GM19035 (cell line): ENCODE data around the gene RNF34.
A peak's percentile ranks its signal among the peaks of the same experiment; 100 is the strongest.

Experiments used
- ATAC-seq: cut with Tn5 transposase; IDR thresholded peaks from one replicate; pipeline ENCODE4 v1.9.1; 2021; ENCODE audit not compliant: unreplicated experiment

Gene RNF34

DNA sequence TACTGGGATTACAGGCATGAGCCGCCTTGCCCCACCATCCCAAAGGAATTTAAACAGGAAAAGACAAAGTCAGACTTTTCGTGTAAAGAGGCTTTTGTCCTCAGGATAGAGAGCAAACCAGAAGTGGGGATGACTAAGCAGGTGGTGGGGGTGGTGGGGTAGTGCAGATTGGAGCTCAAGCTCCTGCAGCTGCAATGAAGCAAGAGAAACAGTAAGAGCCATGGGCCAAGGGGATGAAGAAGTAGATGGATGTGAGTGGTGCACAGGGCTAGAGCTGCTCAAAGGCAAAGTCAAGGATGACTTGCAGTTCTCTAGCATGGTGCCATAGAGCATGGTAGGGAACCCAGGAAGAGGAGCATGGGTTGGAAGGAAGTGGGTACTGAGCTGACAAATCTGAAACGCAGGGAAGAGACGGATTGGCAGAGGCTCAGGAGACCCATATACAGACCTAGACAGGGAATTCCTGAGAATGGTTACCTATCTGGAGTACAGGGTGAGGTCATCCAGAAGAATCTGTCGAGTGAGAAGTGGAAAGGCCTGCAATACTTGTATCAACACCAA is 11.4 kb upstream of the RNF34 start:
- ATAC-seq, result no peak

DNA sequence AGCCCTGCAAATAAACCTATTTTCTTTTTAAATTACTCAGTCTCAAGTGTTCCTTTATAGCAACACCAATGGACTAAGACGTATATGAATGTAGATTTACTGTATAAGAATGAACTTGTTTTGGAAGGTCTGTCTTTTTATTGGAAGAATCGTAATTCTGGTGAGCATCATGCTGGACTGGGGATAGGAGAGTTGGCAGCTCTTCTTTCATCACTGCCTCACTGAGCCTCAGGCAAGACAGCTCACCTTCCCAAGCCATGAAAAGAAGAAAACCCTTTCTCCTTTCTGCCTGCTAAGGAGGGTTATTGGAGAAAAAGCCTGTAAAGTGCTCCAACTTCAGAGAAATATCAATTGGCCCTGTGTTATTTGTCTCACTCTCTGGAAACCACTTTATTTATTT is 9.1 kb upstream of the RNF34 start:
- no peak for ATAC-seq

DNA sequence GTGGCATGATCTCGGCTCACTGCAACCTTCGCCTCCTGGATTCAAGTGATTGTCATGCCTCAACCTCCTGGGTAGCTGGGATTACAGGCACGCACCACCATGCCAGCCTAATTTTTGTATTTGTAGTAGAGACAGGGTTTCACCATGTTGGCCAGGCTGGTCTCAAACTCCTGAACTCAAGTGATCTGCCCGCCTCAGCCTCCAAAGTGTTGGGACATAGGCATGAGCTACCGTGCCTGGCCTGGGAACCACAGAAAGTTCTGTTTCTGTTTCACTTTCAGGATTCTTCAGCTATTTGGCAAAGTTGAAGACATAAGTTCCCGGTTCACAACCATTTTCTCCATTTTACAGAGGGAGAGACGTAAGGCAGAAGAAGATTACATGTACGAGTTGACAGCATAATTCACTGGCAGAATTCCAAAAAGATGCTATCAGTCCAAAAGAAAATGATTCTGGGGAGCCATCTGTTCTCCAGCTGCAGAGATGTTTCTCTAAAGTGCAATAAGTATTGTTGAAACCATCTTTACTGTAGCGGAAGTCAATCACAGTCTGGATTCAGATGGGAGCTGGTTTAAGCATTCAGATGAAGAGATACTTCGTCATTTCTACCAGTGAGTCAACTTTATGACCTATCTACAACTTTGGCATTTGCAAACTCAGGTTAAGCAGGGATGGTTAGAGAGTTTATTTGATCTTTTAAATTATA is 8.1 kb upstream of the RNF34 start:
- ATAC-seq, result no peak

DNA sequence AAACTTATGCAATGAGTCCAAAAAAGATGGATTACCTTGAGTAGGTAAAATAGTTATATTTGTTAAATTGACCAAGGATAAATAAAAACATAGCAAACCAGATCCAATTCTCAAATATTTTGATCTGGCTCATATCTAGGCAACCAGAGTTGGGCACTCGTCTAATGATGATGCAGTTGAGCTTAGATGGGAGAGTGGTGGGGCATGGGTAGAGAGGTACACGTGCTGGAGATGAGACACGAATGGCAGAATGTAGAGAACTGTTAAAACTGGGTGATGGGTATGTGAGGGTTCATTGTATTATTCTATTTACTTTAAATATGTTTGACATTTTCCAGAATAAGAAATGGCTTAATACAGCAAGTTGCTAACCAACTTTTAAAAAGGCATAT is 7.6 kb upstream of the RNF34 start:
- ATAC-seq, result no peak

DNA sequence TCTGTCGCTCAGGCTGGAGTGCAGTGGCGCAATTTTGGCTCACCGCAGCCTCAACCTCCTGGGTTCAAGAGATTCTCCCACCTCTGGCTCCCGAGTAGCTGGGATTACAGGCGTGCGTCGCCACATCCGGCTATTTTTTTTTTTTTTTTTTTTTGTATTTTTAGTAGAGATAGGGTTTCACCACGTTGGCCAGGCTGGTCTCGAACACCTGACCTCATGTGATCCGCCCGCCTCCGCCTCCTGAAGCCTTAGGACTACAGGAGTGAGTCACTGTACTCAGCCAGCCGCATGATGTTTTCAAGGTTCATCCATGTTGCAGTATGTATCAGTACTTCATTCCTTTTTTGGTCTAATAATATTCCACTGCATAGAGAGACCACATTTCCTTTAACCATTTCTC is 2.4 kb upstream of the RNF34 start:
- ATAC-seq, result no peak

DNA sequence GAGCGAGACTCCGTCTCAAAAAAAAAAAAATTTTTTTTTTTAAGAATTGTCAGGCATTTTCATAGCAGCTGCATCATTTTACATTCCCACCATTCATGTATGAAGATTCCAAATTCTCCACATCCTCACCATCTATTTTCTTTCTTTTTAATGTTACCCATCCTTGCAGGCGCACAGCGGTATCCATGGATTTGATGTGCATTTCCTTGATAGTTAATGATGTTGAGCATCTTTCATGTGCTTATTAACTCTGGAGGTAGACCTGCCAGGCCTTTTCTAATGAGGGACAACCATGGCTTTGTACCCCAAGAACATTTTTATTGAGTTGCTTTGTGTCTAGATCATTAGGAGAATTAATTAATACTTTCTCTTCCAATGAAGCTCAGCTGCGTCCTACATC is 1.6 kb upstream of the RNF34 start:
- no peak for ATAC-seq

DNA sequence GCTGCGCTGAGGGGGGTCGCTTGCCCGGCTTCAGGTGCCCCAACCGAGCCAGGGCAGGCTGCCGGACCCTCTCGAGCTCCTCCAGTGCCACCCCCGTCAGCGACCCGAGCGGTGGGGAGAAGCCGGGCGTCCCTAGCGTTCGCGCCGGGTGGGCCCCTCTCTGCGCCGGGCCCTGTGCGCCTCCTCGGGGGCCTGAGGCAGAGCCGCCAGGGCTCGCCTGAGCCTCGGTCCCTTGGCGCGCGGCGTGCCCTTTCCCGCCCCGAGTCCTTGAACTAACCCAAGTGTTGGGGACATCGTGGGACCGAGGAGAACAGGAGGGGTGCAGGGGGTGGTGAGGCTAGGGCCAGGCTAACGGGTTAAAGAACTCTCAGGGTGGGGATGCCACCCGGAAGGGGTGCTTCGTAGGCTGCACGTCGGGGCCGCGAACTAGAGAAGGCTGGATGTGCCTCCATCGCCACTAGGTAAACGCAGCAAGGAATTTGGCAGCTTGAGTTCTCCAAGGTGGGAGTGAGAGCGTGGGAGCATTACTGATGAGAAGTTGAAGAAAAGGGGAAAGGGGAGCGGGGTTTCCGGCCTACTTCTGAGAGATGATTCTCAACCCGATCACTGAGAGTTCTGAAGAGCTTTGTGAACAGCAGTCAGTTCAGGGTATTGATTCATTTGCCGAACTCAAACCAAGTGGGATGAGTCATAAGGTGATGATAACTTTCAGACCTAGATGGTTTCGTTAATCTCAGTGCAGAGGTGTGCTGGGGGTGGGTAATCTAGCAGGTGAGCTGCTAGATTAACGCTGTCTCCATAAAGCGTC is 618 bp downstream of the RNF34 start:
- ATAC-seq, result peak; percentile 32

DNA sequence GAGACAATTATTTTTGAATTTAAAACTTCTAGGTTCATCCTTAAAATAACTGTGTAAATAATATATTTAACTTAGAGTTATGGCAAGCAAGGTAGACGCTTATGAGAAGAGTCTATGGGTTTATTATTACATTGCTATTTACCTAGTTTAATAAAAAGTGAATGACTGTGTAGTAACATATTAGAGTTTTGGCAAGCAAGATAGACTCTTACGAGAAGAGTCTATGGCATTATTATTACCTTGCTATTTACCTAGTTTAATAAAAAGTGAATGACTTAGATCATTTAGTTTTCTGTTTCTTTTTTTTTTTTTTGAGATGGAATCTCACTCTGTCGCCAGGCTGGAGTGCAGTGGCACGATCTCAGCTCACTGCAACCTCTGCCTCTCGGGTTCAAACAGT is 3.8 kb downstream of the RNF34 start:
- no peak for ATAC-seq

DNA sequence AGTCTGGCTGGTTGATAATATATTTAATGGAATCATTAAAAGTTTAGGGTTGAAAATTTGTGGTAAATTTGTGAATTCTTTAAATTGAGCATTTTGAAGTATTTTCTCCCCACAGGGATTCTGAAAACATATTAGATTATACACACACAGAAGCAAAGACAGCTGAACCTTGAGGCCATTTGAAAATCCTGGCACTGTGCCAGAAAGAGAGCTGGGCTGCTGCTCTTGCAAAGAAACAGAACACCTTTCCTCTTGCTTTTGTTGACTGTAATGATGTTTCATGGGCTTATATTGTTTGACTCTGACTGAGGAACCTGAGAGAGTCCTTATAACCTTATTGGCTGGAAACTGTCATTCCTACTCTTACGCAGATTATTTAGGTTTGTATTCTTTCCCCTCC is 4.8 kb downstream of the RNF34 start:
- ATAC-seq, result no peak

DNA sequence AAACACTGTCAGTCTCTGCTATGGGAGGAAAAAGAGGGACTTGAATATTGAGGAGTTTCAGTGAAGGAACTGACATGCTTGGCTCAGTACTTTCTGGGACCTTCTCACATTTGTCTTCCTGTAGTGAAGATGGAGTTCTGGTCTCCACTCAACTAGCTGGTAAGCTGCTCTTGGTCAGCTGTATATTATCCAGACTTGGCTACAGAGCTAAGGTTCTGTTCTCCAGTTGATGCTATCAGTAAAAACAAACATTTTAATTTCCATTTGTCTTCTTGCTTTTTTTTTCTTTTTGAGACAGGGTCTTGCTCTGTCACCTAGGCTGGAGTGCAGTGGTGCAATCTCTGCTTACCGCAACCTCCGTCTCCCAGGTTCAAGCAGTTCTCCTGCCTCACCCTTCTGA is 5.3 kb downstream of the RNF34 start:
- no peak for ATAC-seq

DNA sequence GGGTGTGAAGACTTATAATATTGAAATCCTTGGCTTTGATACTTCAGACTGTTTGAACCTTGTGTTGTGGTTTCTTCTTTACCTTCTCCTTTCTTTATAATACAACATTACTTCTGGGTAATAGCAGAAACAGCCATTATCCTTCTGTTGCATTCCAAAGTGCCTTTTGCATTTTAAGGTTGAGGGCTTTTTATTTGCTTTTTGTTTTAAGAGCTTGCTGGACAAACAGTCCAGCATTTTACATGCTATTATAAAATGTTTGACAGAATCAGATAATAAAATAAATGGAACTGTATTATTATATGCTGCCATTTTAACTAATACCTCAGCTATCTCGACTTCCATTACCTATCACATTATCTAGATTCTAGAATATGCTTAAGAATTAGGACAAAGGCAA is 14.0 kb downstream of the RNF34 start:
- no peak for ATAC-seq

DNA sequence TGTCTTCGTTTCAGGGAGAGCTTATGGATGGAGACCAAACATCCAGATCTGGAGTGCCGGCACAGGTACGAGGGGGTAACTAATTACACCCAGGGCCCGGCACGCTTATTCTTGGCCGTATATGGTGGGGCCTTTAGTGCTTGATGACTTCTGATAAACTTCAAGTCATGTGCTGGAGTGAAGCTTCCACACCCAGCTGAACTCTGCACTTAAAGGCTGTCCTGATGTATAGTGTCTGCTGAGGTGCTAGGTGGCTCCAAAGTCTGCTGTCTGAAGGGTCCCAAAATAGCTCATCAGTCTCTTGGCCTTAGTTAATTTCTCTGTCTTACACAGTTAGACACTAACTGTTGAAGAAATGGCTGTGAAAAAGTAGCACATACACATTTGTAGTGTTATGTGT is 17.9 kb downstream of the RNF34 start:
- ATAC-seq, result no peak

DNA sequence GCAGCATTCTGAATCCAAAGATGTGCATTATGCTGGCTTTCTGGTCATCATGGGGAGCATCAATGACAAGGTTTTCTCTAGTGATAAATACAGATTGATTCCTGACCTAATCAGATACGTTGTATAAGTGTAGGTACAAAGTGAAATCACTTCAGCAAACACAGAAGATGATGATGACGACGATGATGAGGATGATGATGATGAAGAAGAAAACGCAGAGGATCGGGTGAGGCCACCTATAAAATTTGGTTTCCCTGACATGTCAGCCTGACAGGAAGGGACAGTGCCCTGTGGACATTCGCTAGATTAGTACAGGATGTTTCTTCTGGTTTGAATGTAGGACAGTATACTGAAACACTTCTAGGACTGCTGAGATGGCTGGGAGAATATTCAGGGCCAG is 20.2 kb downstream of the RNF34 start:
- ATAC-seq, result no peak

DNA sequence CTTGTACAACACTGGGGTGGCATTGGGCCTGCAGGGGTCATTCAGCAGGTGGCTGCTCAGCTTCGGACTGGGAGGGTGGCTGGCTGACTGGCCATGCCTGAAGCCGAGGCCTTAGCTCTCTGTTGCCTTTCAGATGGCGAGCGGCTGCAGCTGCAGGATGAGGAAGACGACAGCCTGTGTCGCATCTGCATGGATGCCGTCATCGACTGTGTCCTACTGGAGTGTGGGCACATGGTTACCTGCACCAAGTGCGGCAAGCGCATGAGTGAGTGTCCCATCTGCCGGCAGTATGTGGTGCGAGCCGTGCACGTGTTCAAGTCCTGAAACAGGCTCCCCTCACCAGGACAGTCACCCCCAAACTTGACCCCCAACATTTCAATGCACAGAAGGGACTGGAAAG is 23.3 kb downstream of the RNF34 start:
- no peak for ATAC-seq

DNA sequence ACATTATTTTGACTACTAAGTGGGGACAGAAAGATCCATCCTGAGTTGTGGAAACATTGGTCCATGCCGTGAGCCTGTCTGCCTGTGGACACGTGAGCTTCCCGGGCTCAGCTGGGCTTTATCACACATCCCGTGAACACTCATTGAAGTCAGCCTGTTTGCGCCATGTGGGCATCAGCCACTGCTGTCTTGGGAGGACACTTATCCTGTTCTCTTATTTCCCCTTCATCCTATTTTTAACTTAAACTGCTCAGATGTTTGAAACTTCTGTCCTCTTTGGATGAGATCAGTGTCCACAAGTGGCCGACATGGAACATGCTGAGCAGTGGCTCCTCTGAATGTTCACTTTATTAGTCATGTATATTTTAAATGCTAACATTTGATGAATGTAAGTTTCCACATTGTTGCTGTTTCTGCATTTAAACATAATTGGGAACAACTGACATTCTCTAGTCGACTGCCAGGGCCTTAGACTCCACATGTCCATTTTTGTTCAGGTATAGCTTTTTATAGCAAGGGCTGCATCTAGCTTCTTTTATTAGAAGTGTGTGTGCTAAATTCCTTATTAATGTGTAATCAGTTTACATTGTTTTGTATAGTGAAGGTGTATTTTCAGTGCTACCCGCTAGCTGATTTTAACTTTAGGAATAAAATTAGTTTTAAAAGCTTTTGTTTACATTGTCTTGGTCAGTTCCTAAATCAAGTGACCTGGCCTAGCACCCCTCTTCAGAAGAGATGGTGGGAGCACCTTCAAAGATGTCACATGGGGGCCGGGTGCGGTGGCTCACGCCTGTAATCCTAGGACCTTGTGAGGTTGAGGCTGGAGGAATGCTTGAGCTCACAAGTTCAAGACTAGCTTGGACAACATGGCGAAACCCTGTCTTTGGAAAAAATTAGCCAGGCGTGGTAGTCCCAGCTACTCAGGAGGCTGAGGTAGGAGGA is 24.0 kb downstream of the RNF34 start:
- no peak for ATAC-seq

DNA sequence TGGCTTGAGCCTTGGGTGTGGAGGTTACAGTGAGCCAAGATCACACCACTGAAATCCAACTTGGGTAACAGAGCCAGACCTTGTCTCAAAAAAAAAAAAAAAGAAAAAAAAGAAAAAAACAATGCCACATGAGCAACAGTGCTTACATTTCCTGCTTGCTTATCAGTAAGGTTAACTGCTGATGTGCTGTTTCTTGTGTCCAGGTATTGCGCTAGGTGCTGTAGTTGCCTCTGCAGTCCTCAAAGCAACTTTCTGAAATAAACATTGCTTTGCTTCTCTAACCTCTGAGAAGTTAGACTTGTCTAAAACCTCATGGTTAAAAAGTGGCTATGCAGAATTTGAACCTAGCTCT is 24.7 kb downstream of the RNF34 start:
- ATAC-seq, result no peak

DNA sequence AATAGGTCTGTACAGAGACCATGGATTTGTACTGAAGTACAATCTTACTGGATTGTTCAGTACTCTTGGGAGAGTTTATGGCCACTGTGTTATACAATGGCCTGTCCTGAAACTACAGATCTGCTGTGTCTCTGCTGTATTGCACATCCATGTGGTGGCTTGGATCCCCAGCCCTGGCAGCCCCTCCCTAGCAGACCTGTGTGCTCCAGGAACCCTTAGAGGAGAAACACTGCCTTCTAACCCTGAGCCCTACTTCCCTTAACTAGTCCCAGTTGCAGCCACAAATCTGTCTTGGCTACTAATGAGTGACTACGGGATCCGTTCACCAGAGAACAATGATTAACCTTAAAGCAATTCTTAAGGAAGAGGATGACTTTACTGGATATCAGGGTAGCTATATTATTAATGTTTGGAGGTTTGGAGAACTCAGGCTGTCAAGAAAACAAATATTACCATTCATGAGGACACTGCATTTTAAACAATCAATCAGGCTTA is 27.7 kb downstream of the RNF34 start:
- no peak for ATAC-seq

DNA sequence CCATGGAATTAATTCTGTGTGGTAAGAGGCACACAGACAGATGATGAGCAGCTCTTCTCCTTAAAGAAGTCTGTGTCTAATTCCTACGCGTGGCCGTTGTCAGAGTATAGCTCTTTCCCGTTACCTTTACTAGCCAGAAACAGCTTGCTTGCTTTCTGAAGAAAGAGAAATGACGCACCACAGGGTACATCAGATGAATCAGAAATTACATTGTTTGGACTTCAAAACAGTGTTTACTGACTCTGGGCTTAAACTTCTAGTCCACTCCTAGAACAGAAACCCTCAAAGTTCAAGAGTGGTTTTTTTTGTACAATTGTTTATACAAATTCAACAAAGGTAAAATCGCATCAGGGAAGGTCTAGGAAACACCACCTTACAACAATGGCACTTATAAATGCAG is 29.0 kb downstream of the RNF34 start:
- ATAC-seq, result no peak

DNA sequence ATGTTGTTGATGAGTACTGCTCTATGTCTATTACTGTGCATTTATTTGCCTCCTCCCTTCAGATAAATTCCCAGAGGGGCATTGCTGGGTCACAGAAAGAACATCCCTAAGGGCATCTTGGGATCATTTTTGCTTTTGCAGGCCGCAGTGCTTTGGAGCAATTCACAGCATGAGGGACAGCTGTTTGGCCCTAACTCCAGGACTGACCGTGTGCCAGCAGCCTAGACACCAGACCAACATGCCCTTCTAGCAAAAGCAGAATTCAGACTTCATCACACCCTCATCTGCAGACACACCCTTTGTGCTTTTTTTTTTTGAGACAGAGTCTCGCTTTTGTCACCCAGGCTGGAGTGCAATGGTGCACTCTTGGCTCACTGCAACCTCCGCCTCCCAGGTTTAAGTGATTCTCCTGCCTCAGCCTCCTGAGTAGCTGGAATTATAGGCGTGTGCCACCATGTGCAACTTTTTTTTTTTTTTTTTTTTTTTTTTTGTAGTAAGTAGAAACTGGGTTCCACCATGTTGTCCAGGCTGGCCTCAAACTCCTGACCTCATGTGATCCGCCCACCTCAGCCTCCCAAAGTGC is 31.0 kb downstream of the RNF34 start:
- no peak for ATAC-seq

DNA sequence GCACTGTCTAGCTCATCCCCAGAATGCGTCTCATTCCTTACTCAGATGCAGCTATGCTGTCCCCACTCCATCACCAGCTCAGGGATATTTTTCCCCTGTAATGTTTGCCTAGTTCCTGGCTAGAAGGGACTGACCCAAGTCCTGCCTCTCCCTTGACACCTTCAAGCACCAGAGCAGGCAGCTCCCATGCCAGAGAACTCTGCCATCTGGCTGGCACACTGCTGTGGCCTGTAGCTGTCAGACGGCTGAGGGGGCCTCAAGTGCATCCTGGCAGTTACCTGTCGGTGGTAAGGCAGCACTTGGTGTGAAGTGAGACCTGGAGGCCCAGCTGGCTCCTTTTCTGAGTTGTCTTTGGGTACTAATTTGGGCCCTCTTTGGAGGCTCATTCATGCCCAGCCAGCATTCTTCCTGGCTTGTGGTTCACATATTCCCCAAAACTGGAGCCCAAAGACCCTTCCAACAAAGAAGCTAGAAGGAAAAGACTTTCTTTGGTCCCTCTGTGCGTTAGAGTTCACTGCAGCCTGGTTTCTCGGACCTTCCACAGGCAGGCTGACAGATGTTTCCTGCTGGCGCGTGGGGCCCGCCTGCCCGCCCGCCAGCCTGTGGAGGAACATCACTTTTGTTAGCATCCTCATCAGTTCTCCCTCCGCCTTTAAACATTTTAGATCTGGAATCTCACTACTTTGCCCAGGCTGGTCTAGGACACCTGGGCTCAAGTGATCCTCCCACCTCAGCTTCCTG is 33.0 kb downstream of the RNF34 start:
- ATAC-seq, result no peak
